ENCODE measurements around the gene RPL13.

RPL13 gene

DNA sequence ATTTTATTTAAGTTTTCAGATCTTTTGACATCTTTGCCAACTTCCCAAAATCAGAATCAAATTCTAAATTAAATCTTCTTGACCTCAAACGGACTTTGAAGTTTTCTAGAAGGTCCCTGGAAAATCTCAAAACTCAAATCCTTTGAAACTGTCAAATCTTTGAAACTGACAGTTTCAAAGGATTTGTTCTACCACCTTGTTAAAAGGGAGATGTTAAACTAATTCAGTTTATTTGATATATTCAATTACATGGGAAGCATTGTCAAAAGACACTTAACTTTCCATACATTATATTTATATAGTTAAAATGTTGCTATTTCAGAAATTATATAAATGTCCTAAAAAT lies 49.6 kb downstream of the RPL13 start:
- TF ChIP-seq FOXP2 (optimal IDR thresholded peaks at IDR 0.05; ENCODE audit: borderline replicate concordance, extremely low read depth, extremely low read length, insufficient read depth) (no peak), POLR2AphosphoS5 (IDR thresholded peaks at IDR 0.05; ENCODE audit: low read depth, low read length) (no peak), TAF1 (IDR thresholded peaks at IDR 0.05; ENCODE audit: borderline replicate concordance, insufficient read depth, low read length) (no peak), SIN3A (IDR thresholded peaks at IDR 0.05; ENCODE audit: borderline replicate concordance, insufficient read depth, low read length) (no peak)
- TF ChIP-seq, protein P1, sequence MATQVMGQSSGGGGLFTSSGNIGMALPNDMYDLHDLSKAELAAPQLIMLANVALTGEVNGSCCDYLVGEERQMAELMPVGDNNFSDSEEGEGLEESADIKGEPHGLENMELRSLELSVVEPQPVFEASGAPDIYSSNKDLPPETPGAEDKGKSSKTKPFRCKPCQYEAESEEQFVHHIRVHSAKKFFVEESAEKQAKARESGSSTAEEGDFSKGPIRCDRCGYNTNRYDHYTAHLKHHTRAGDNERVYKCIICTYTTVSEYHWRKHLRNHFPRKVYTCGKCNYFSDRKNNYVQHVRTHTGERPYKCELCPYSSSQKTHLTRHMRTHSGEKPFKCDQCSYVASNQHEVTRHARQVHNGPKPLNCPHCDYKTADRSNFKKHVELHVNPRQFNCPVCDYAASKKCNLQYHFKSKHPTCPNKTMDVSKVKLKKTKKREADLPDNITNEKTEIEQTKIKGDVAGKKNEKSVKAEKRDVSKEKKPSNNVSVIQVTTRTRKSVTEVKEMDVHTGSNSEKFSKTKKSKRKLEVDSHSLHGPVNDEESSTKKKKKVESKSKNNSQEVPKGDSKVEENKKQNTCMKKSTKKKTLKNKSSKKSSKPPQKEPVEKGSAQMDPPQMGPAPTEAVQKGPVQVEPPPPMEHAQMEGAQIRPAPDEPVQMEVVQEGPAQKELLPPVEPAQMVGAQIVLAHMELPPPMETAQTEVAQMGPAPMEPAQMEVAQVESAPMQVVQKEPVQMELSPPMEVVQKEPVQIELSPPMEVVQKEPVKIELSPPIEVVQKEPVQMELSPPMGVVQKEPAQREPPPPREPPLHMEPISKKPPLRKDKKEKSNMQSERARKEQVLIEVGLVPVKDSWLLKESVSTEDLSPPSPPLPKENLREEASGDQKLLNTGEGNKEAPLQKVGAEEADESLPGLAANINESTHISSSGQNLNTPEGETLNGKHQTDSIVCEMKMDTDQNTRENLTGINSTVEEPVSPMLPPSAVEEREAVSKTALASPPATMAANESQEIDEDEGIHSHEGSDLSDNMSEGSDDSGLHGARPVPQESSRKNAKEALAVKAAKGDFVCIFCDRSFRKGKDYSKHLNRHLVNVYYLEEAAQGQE (IDR thresholded peaks at IDR 0.05; ENCODE audit: insufficient read depth in 1 of 2, low read depth in 2 of 2, low read length in 2 of 2), result no peak

GRCh38 chr16:89612415-89613166 lies 52.1 kb downstream of the RPL13 start:
- no peak for TF ChIP-seq SIN3A (IDR thresholded peaks at IDR 0.05; ENCODE audit: borderline replicate concordance, insufficient read depth, low read length)
- no peak for TF ChIP-seq FOXP2 (optimal IDR thresholded peaks at IDR 0.05; ENCODE audit: borderline replicate concordance, extremely low read depth, extremely low read length, insufficient read depth)
- no peak for TF ChIP-seq TAF1 (IDR thresholded peaks at IDR 0.05; ENCODE audit: borderline replicate concordance, insufficient read depth, low read length)
- TF ChIP-seq, protein P1 (IDR thresholded peaks at IDR 0.05; ENCODE audit: insufficient read depth in 1 of 2, low read depth in 2 of 2, low read length in 2 of 2), result no peak
- no peak for TF ChIP-seq POLR2AphosphoS5 (IDR thresholded peaks at IDR 0.05; ENCODE audit: low read depth, low read length)

DNA sequence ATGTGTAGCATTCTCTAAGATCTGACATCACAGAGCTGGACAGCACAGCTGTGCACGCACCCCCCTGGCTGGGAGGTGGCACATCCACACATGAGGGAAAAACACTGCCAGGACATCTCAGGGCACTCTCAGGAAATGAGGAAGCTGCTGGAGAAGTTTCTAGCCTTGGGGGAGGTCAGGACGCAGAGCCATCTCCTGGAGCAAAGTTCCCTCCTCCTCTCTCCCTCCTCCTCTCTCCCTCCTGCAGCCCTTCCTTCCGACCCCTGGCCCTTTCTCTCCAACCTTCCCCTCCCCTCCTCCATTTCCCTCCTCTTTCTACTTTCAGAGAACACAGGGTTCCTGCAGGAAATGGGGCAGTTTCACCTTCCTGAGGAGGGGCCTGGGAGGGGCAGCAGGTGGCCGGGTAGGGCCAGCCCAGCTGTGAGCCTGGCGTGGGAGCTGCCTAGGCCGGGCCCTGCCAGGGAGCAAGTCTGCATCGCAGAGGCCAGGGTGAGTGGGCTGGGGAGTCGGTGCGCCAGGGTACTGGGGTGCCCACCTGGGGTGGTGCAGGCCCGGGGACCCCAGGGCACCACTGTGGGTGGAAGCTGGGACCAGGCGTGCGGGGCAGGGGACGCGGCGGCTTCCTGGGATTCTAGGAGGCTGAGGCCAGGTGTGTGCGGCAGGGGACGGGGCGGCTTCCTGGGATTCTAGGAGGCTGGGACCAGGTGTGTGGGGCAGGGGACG lies 52.9 kb downstream of the RPL13 start, which contains the start of gene DPEP1:
DPEP1 (plus strand) TSS at position 412 of the 723 bp plus-strand sequence. CDS start 16,769 bp downstream, outside the sequence.
- TF ChIP-seq, protein P1 (IDR thresholded peaks at IDR 0.05; ENCODE audit: insufficient read depth in 1 of 2, low read depth in 2 of 2, low read length in 2 of 2), result no peak
- no peak for TF ChIP-seq POLR2AphosphoS5 (IDR thresholded peaks at IDR 0.05; ENCODE audit: low read depth, low read length)
- no peak for TF ChIP-seq FOXP2 (optimal IDR thresholded peaks at IDR 0.05; ENCODE audit: borderline replicate concordance, extremely low read depth, extremely low read length, insufficient read depth)
- no peak for TF ChIP-seq SIN3A (IDR thresholded peaks at IDR 0.05; ENCODE audit: borderline replicate concordance, insufficient read depth, low read length)
- no peak for TF ChIP-seq TAF1 (IDR thresholded peaks at IDR 0.05; ENCODE audit: borderline replicate concordance, insufficient read depth, low read length)

DNA sequence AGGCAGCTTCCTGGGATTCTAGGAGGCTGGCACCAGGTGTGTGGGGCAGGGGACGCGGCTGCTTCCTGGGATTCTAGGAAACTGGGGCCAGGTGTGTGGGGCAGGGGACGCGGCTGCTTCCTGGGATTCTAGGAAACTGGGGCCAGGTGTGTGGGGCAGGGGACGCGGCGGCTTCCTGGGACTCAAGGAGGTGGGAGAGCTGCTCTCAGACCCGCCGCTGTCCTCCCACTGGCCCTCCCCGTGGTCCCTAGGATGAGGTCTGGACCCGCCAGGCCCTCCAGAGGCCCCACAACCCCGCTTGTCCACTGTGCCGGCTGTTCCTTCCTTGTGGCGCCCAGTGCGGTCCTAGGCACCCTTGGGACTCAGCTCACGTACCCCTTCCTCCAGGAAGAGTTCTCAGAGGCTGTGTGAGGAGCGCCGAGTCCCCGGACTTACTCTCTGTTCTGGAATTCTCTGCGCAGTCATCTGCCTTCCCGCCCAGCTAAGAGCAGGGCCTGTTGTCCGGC lies 53.5 kb downstream of the RPL13 start:
- TF ChIP-seq, protein P1 (IDR thresholded peaks at IDR 0.05; ENCODE audit: insufficient read depth in 1 of 2, low read depth in 2 of 2, low read length in 2 of 2), result no peak
- TF ChIP-seq SIN3A (IDR thresholded peaks at IDR 0.05; ENCODE audit: borderline replicate concordance, insufficient read depth, low read length) (no peak), TAF1 (IDR thresholded peaks at IDR 0.05; ENCODE audit: borderline replicate concordance, insufficient read depth, low read length) (no peak), FOXP2 (optimal IDR thresholded peaks at IDR 0.05; ENCODE audit: borderline replicate concordance, extremely low read depth, extremely low read length, insufficient read depth) (no peak), POLR2AphosphoS5 (IDR thresholded peaks at IDR 0.05; ENCODE audit: low read depth, low read length) (no peak)

Measured in PFSK-1 (cell line).